Prostate gland (tissue), 2 donors: ENCODE data around the gene CCNI2. TPM values are rescaled to one million over a fixed set of nuclear protein-coding genes. Genes with fewer than 3 reads are reported as not detected.

Source experiments
- DNase-seq: peaks from one replicate; pipeline ENCODE4 v3.0.0-alpha.2; 2019; ENCODE audit warnings: low spot score
- H3K27ac ChIP-seq, 2 donors: fragments of 200-600 bp; sonication (generic); 2 replicates each; pipeline ENCODE4 v1.5.1; 2017 to 2019
- H3K27me3 ChIP-seq: fragments of 200-600 bp; sonication (generic); replicated peaks from 2 replicates; pipeline ENCODE4 v1.5.1; 2019; ENCODE audit not compliant: insufficient read depth
- H3K36me3 ChIP-seq, 2 donors: fragments of 200-600 bp; sonication (generic); 1 replicate in 1 of 2; 2 replicates in 1 of 2; pipeline versions ENCODE4 v1.5.1 to v1.8.1; 2017 to 2019
- H3K4me1 ChIP-seq: fragments of 200-600 bp; sonication (generic); replicated peaks from 2 replicates; pipeline ENCODE4 v1.5.1; 2019
- H3K4me3 ChIP-seq, 2 donors: fragments of 200-600 bp; sonication (generic); 2 replicates each; pipeline ENCODE4 v1.5.1; 2017 to 2019
- H3K9me3 ChIP-seq: fragments of 200-600 bp; sonication (generic); 2 replicates; pipeline ENCODE4 v1.5.1; 2017
- POLR2A ChIP-seq: fragments of 450-650 bp; IDR thresholded peaks from one replicate; pipeline ENCODE4 v1.6.1; 2016; ENCODE audit warnings: antibody characterized with exemption, mild to moderate bottlenecking
- POLR2AphosphoS5 ChIP-seq: sonication (generic); formaldehyde crosslinking; IDR thresholded peaks from one replicate; pipeline ENCODE4 v1.6.1; 2017; ENCODE audit warnings: antibody characterized with exemption
- WGBS: methylation state at CpG from one replicate; pipeline ENCODE4 v1.1.5; 2018; 5-methylcytosine and 5-hydroxymethylcytosine counted together
- intact Hi-C: fragments of 100-400 bp; cut with DNase I; formaldehyde crosslinking; loops from one replicate; pipeline ENCODE4 v1.14.2; 2022
- total RNA-seq, 2 donors: library from RNA; depleted of rRNA; stranded (reverse); fragments of >200 nt; gene quantifications; one replicate each; pipeline ENCODE4 v1.1.0, GENCODE V29; 2016
- TF ChIP-seq, protein P1 (sequence below), 4 experiments: fragments of 200-600 bp in 2 of 4; fragments of 450-650 bp in 2 of 4; sonication (generic) in 2 of 4; IDR thresholded peaks; 1 replicate in 3 of 4; 2 replicates in 1 of 4; pipeline ENCODE4 v1.5.1; 2016 to 2019; ENCODE audit warnings: antibody characterized with exemption in 4 of 4, mild to moderate bottlenecking in 2 of 4, moderate library complexity in 2 of 4

CCNI2 gene
- total RNA-seq, 2 donors from 2014 or later, result 5.9 TPM; not detected in 1

DNA sequence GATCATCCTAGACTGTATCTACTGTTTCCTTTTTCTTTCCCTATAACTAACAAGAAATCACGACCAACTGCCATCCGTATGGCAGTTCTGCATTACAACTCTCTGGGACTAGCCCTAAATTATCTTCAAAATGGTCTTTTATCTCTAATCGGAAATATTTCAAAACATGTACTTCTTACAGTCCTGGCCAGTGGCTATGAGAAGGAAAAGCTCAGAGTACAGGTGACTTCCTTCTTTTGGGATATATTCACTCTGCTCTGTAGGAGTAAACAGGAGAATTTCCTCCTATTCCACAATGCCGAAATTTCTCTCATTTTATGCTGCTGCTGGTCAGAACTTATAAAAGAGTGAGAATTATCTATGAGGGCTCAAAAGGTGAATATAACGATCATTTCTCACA lies 31.6 kb downstream of the CCNI2 start:
- Histone ChIP-seq H3K27me3 (no peaks in the 10 kb centered on the region), H3K9me3 (no peaks in the 10 kb centered on the region), H3K4me1 (no peaks in the 10 kb centered on the region), H3K27ac (no peak overlapping the region), H3K36me3 (no peaks in the 10 kb centered on the region), H3K4me3 (no peak overlapping the region)
- intact Hi-C loops, result no loop called here
- 83% methylated on average over 5 of the region's 5 CpGs for WGBS
- no peak for DNase-seq
- TF ChIP-seq, protein P1, sequence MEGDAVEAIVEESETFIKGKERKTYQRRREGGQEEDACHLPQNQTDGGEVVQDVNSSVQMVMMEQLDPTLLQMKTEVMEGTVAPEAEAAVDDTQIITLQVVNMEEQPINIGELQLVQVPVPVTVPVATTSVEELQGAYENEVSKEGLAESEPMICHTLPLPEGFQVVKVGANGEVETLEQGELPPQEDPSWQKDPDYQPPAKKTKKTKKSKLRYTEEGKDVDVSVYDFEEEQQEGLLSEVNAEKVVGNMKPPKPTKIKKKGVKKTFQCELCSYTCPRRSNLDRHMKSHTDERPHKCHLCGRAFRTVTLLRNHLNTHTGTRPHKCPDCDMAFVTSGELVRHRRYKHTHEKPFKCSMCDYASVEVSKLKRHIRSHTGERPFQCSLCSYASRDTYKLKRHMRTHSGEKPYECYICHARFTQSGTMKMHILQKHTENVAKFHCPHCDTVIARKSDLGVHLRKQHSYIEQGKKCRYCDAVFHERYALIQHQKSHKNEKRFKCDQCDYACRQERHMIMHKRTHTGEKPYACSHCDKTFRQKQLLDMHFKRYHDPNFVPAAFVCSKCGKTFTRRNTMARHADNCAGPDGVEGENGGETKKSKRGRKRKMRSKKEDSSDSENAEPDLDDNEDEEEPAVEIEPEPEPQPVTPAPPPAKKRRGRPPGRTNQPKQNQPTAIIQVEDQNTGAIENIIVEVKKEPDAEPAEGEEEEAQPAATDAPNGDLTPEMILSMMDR (IDR thresholded peaks at IDR 0.05), result no peak
- TF ChIP-seq POLR2AphosphoS5, result no peak
- no peak for TF ChIP-seq POLR2A

DNA sequence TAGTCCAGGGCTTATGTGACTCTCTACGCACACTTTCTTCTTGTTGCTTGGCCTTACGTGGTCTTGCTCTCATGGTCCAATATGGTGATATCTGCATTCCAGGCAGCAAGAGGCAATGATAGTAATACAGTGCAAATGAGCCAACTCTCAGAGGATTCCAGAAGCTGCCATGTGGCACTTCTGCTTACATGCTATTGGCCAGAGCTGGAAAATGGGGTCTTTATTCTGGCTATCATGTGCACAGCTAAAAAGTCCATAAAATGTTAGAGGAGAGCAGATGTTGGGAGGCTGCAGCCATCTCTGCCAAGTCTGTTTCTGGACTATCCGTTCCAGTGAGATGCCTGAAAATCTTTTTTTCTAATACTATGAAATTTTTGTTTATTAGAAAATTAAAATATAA lies 32.7 kb downstream of the CCNI2 start:
- TF ChIP-seq POLR2AphosphoS5, result no peak
- no peak for TF ChIP-seq POLR2A
- TF ChIP-seq, protein P1 (IDR thresholded peaks at IDR 0.05), result no peak
- Histone ChIP-seq H3K4me3 (no peak overlapping the region), H3K27ac (no peak overlapping the region), H3K27me3 (no peaks in the 10 kb centered on the region), H3K4me1 (no peaks in the 10 kb centered on the region), H3K36me3 (no peaks in the 10 kb centered on the region), H3K9me3 (no peaks in the 10 kb centered on the region)
- 88% methylated on average over 3 of the region's 3 CpGs for WGBS
- DNase-seq, result no peak
- intact Hi-C loops, result no loop called here

DNA sequence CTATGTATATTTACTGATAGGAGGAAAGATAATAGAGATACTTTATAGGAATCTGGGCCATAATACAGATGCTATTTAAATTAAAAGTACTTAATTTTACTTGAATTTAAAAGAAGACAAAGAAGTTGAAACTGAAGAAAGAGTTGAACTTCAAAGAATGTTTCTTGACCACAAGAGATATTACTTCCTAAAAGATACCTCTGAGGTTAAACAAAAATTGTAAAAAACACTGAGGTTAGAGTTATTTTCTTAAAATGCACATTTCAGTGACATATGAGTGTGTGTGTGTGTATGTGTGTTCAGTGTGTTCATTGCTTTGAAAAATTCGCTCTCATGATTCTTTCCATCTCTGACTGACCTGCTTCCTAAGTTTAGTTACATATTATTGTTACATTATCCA lies 33.4 kb downstream of the CCNI2 start:
- Histone ChIP-seq H3K27ac (no peak overlapping the region), H3K4me3 (no peak overlapping the region), H3K4me1 (no peaks in the 10 kb centered on the region), H3K9me3 (no peaks in the 10 kb centered on the region), H3K27me3 (no peaks in the 10 kb centered on the region), H3K36me3 (no peaks in the 10 kb centered on the region)
- TF ChIP-seq POLR2A, result no peak
- no peak for TF ChIP-seq POLR2AphosphoS5
- TF ChIP-seq, protein P1 (IDR thresholded peaks at IDR 0.05), result no peak
- no peak for DNase-seq
- 89% methylated on average over 1 of the region's 1 CpG for WGBS
- intact Hi-C loops, result no loop called here

DNA sequence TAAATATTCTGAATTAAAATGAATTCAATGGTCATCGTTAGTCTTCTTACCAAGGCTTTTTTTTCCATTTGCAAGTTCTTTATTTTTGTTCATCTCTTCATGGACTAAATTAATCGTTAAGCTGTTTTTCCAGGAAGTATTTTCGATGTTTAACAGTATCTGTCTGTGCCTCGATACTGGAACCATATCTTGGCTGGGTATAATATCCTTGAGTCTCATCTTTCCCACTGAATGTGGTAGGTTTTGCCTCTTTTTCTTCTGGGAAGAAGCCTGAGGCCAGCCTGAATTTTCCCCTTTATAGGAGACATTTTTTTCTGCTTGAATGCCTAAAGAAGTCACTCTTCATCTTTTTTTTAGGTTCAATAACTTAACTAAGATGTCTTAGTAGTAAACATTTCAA lies 33.8 kb downstream of the CCNI2 start:
- H3K9me3 ChIP-seq, result no peaks in the 10 kb centered on the region
- 96% methylated on average over 4 of the region's 4 CpGs for WGBS
- TF ChIP-seq POLR2AphosphoS5, result no peak
- no peak for TF ChIP-seq POLR2A
- TF ChIP-seq, protein P1 (IDR thresholded peaks at IDR 0.05), result no peak
- H3K4me1 ChIP-seq, result no peaks in the 10 kb centered on the region
- H3K27ac ChIP-seq, result no peak overlapping the region
- H3K36me3 ChIP-seq, result no peaks in the 10 kb centered on the region
- no peaks in the 10 kb centered on the region for H3K27me3 ChIP-seq
- intact Hi-C loops, result no loop called here
- H3K4me3 ChIP-seq, result no peak overlapping the region
- no peak for DNase-seq

DNA sequence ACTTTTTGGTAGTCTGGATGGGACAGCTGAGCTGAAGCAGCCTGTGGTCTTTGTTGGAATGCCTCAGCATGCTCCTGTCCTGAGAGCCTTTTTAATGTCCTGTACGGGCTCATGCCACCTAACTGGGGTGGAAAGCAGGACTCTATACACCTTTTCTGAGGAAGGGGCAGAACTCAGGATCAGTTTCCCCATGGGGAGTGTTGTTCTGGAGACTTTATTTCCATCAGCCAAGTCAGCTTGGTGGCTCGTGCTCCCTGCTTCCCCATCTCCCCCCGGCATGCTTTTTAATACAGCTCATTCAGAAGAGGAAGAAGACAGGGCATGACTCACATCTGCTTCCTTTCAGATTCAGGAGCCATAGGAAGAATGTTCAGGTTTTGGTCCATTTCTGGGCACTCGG lies 34.9 kb downstream of the CCNI2 start:
- WGBS, result 78% methylated on average over 4 of the region's 4 CpGs
- Histone ChIP-seq H3K4me3 (no peak overlapping the region), H3K9me3 (no peaks in the 10 kb centered on the region), H3K36me3 (no peaks in the 10 kb centered on the region), H3K27me3 (no peaks in the 10 kb centered on the region), H3K27ac (no peak overlapping the region), H3K4me1 (no peaks in the 10 kb centered on the region)
- TF ChIP-seq, protein P1 (IDR thresholded peaks at IDR 0.05), result no peak
- TF ChIP-seq POLR2AphosphoS5 (no peak), POLR2A (no peak)
- no peak for DNase-seq
- intact Hi-C loops, result no loop called here
